ENCODE data around the gene ARL8B. TPM values are rescaled to one million over a fixed set of nuclear protein-coding genes. Genes with fewer than 3 reads are reported as not detected.

Gene ARL8B
- total and polyA plus RNA-seq, 9 of the 15 experiments (the other 6 are each of a cell fraction or from before 2014, with no cell fraction given), result 28.5 to 99.4 (median 77.2) TPM

- TF ChIP-seq ZBTB11 (CRISPR knock-in tag; IDR thresholded peaks at IDR 0.05) (peak in 1 of 3 experiments; percentile 51; a peak in 1 of 6 replicates), PYGO2 (tag; IDR thresholded peaks at IDR 0.05) (0 out of 2 replicates have a peak, but pooled peaks have one; percentile 59), TCF15 (CRISPR knock-in tag; IDR thresholded peaks at IDR 0.05) (no peak), HDAC8 (tag; IDR thresholded peaks at IDR 0.05) (no peak), ELF4 (CRISPR knock-in tag; IDR thresholded peaks at IDR 0.05) (no peak), MTF1 (CRISPR knock-in tag; IDR thresholded peaks at IDR 0.05; ENCODE audit: borderline replicate concordance) (no peak), TRIM28 (IDR thresholded peaks at IDR 0.05) (0 out of 2 replicates have a peak, but pooled peaks have one; percentile 48), ZNF778 (CRISPR knock-in tag; IDR thresholded peaks at IDR 0.05) (no peak), KAT8 (IDR thresholded peaks at IDR 0.05; ENCODE audit: low read depth) (no peak), ZNF436 (CRISPR knock-in tag; IDR thresholded peaks at IDR 0.05) (peak; percentile 29; the same call in 1 of the 2 replicates), SETDB1 (IDR thresholded peaks at IDR 0.05; ENCODE audit: low read length) (no peak), ZSCAN32 (CRISPR knock-in tag; IDR thresholded peaks at IDR 0.05) (no peak), HMG20A (CRISPR knock-in tag; conservative IDR thresholded peaks at IDR 0.05) (no peak), RBM25 (IDR thresholded peaks at IDR 0.05; ENCODE audit: low read depth, low read length, severe bottlenecking) (no peak), ZC3H4 (CRISPR knock-in tag; IDR thresholded peaks at IDR 0.05; ENCODE audit: borderline replicate concordance) (no peak), HMG20B (CRISPR knock-in tag; IDR thresholded peaks at IDR 0.05) (no peak), MYC (IDR thresholded peaks at IDR 0.05; ENCODE audit: low read depth, low read length) (no peak), MYC (CRISPR knock-in tag; IDR thresholded peaks at IDR 0.05; ENCODE audit: borderline replicate concordance, low read depth) (no peak; the same call in 1 of the 2 replicates), FOS (IDR thresholded peaks at IDR 0.05; ENCODE audit: extremely low read depth, insufficient read length) (no peak), HOXB6 (CRISPR knock-in tag; IDR thresholded peaks at IDR 0.05; ENCODE audit: borderline replicate concordance) (peak; percentile 65; the same call in 1 of the 2 replicates), CREB5 (CRISPR knock-in tag; IDR thresholded peaks at IDR 0.05) (peak; percentile 24; the same call in 1 of the 2 replicates), MNT (conservative IDR thresholded peaks at IDR 0.05) (peak in 1 of 2 experiments; percentile 26; a peak in 1 of 4 replicates)
Measured at GRCh38 chr3:5186858-5187155, 64.7 kb downstream of the ARL8B start (continued).

All from K562 (cell line).